Esophagus squamous epithelium (tissue), 4 donors: ENCODE data around the gene ADAR.

Experiments
- CTCF ChIP-seq, 6 experiments: fragments of 450-650 bp in 4 of 6; fragments of 200-600 bp in 2 of 6; sonication (generic) in 2 of 6; IDR thresholded peaks; one replicate each; pipeline ENCODE4 v1.5.1; 2016 to 2019; ENCODE audit warnings: antibody characterized with exemption in 6 of 6, mild to moderate bottlenecking in 4 of 6, moderate library complexity in 4 of 6
- POLR2A ChIP-seq, 4 donors: fragments of 450-650 bp; IDR thresholded peaks; one replicate each; pipeline ENCODE4 v1.6.1; 2017; ENCODE audit warnings: antibody characterized with exemption in 4 of 4, mild to moderate bottlenecking in 4 of 4, moderate library complexity in 3 of 4

- TF ChIP-seq CTCF (IDR thresholded peaks at IDR 0.05) (no peak), POLR2A (IDR thresholded peaks at IDR 0.05) (no peak)
Measured at GRCh38 chr1:154583773-154584172, 24.2 kb downstream of the ADAR start.
